Uterus (tissue), 2 donors: ENCODE measurements around the gene MFN2.

Experiments
- POLR2A ChIP-seq, 2 donors: fragments of 450-650 bp; IDR thresholded peaks; one replicate each; pipeline ENCODE4 v1.6.1; 2016; ENCODE audit warnings: antibody characterized with exemption in 2 of 2, mild to moderate bottlenecking in 1 of 2, moderate library complexity in 1 of 2
- TF ChIP-seq, protein P1 (sequence below), 4 experiments: fragments of 200-600 bp in 2 of 4; fragments of 450-650 bp in 2 of 4; sonication (generic) in 2 of 4; IDR thresholded peaks; one replicate each; pipeline ENCODE4 v1.5.1; 2016 to 2019; ENCODE audit warnings: antibody characterized with exemption in 4 of 4, mild to moderate bottlenecking in 2 of 4, moderate library complexity in 1 of 4

DNA sequence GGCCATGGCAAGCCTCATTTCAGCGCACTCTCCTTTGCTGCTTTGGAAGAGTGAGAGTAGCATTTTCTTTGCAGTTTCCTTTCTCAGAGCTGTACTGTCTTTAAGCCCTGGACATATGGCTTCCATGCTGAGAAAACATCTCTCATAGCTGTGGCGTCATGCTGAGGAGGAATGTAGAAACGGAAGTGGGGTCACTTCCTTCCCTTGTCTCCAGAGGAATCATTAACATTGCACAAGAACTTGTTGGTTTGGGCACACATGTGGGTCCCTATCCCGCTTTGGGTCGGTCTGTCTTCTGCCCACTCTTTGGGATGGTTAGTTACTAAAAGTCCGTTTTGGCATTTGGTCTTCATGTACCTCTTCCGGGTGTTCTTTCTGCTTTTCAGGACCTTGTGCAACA, 5.6 kb downstream of the MFN2 start:
- TF ChIP-seq, protein P1, sequence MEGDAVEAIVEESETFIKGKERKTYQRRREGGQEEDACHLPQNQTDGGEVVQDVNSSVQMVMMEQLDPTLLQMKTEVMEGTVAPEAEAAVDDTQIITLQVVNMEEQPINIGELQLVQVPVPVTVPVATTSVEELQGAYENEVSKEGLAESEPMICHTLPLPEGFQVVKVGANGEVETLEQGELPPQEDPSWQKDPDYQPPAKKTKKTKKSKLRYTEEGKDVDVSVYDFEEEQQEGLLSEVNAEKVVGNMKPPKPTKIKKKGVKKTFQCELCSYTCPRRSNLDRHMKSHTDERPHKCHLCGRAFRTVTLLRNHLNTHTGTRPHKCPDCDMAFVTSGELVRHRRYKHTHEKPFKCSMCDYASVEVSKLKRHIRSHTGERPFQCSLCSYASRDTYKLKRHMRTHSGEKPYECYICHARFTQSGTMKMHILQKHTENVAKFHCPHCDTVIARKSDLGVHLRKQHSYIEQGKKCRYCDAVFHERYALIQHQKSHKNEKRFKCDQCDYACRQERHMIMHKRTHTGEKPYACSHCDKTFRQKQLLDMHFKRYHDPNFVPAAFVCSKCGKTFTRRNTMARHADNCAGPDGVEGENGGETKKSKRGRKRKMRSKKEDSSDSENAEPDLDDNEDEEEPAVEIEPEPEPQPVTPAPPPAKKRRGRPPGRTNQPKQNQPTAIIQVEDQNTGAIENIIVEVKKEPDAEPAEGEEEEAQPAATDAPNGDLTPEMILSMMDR (IDR thresholded peaks at IDR 0.05), result no peak
- no peak for TF ChIP-seq POLR2A (IDR thresholded peaks at IDR 0.05)
